GM18951 (cell line): ENCODE results near the gene KRTAP2-1.
"Not testable (repeated sequence)": the region's sequence is repeated elsewhere in the genome, so short reads cannot be mapped to it uniquely, and the experiment has no call there.

Experiments used
- POLR2A ChIP-seq: IDR thresholded peaks from 4 replicates; pipeline ENCODE4 v1.6.1; 2011; ENCODE audit warnings: mild to moderate bottlenecking; ENCODE audit not compliant: insufficient read length, insufficient read depth; ENCODE audit errors: extremely low read depth
- in situ Hi-C: fragments of 300-500 bp; cut with MboI; formaldehyde crosslinking; loops from one replicate; pipeline ENCODE4 v1.12.0; 2022; ENCODE audit warnings: low sequenced_read_pairs, mixed read lengths, inconsistent platforms; ENCODE audit not compliant: unreplicated experiment

KRTAP2-1 gene

GRCh38 chr17:41064301-41064700 is 17.2 kb upstream of the KRTAP2-1 start:
- in situ Hi-C loops: no loop called here
- no peak for TF ChIP-seq POLR2A

GRCh38 chr17:41063449-41063848 is 16.3 kb upstream of the KRTAP2-1 start:
- no peak for TF ChIP-seq POLR2A
- in situ Hi-C loops: no loop called here

GRCh38 chr17:41061964-41062363 is 14.8 kb upstream of the KRTAP2-1 start:
- in situ Hi-C loops: no loop called here
- TF ChIP-seq POLR2A: no peak

GRCh38 chr17:41060052-41060604 is 13.0 kb upstream of the KRTAP2-1 start, which contains the start of gene KRTAP2-3:
Gene KRTAP2-3 (minus strand): TSS chr17:41060114. CDS start chr17:41060050, 64 bp downstream.
- in situ Hi-C loops: no loop called here
- TF ChIP-seq POLR2A: no peak

- in situ Hi-C loops: not testable (repeated sequence)
Measured at GRCh38 chr17:41059276-41060051, 12.3 kb upstream of the KRTAP2-1 start.

GRCh38 chr17:41058741-41059140 is 11.6 kb upstream of the KRTAP2-1 start:
- in situ Hi-C loops: no loop called here
- TF ChIP-seq POLR2A: no peak

- no peak for TF ChIP-seq POLR2A
- in situ Hi-C loops: no loop called here
Measured at GRCh38 chr17:41057547-41057946, 10.4 kb upstream of the KRTAP2-1 start.

- in situ Hi-C loops: not testable (repeated sequence)
Measured at GRCh38 chr17:41055130-41055529, 8.0 kb upstream of the KRTAP2-1 start, which contains the start of gene KRTAP2-2. Gene KRTAP2-2 (minus strand): TSS chr17:41055230. CDS start chr17:41055211, 19 bp downstream.

- in situ Hi-C loops: not testable (repeated sequence)
Measured at GRCh38 chr17:41054556-41054955, 7.4 kb upstream of the KRTAP2-1 start.

GRCh38 chr17:41054025-41054424 is 6.9 kb upstream of the KRTAP2-1 start:
- no peak for TF ChIP-seq POLR2A
- in situ Hi-C loops: no loop called here

- no peak for TF ChIP-seq POLR2A
- in situ Hi-C loops: no loop called here
Measured at GRCh38 chr17:41052566-41052965, 5.5 kb upstream of the KRTAP2-1 start.

- in situ Hi-C loops: no loop called here
Measured at GRCh38 chr17:41049110-41049509, 2.0 kb upstream of the KRTAP2-1 start.

GRCh38 chr17:41048441-41048840 is 1.3 kb upstream of the KRTAP2-1 start:
- TF ChIP-seq POLR2A: no peak
- in situ Hi-C loops: no loop called here

More at GRCh38 chr17:41049110-41049509, 2.0 kb upstream of the KRTAP2-1 start:
- no peak for TF ChIP-seq POLR2A

GRCh38 chr17:41042953-41043352 is 4.2 kb downstream of the KRTAP2-1 start:
- no peak for TF ChIP-seq POLR2A
- in situ Hi-C loops: no loop called here

- in situ Hi-C loops: not testable (repeated sequence)
Measured at GRCh38 chr17:41040783-41041571, 6.1 kb downstream of the KRTAP2-1 start, which contains the start of gene KRTAP1-1. Gene KRTAP1-1 (minus strand): TSS chr17:41041450. CDS start chr17:41041397, 53 bp downstream.
